Upper lobe of left lung (tissue), 6 donors: ENCODE results near the gene ARL5C. TPM values are rescaled to one million over a fixed set of nuclear protein-coding genes. Genes with fewer than 3 reads are reported as not detected.

Source experiments
- ATAC-seq, 2 donors: fragments of 200-7000 bp; cut with Tn5 transposase; one replicate each; pipeline ENCODE4 v1.9.1; 2022; ENCODE audit warnings: mild to moderate bottlenecking in 2 of 2, moderate library complexity in 2 of 2; ENCODE audit not compliant: low FRiP score in 2 of 2
- DNase-seq, 2 donors: peaks; one replicate each; pipeline ENCODE4 v3.0.0-alpha.2; 2019 to 2020
- H3K27ac ChIP-seq, 4 donors: fragments of 200-600 bp; sonication (generic); one replicate each; pipeline ENCODE4 v1.5.1; 2016 to 2019
- H3K27me3 ChIP-seq, 4 donors: fragments of 200-600 bp; sonication (generic); one replicate each; pipeline ENCODE4 v1.5.1; 2017 to 2019
- H3K36me3 ChIP-seq, 4 donors: fragments of 200-600 bp; sonication (generic); one replicate each; pipeline ENCODE4 v1.5.1; 2016 to 2019
- H3K4me1 ChIP-seq, 4 donors: fragments of 200-600 bp; sonication (generic); one replicate each; pipeline ENCODE4 v1.5.1; 2018 to 2019
- H3K4me3 ChIP-seq, 4 donors: fragments of 200-600 bp; sonication (generic); one replicate each; pipeline ENCODE4 v1.5.1; 2017 to 2019; ENCODE audit warnings: mild to moderate bottlenecking in 2 of 4, moderate library complexity in 1 of 4
- H3K9me3 ChIP-seq, 4 donors: fragments of 200-600 bp; sonication (generic); one replicate each; pipeline ENCODE4 v1.5.1; 2018 to 2019
- EP300 ChIP-seq, 4 donors: sonication (generic); formaldehyde crosslinking; IDR thresholded peaks; one replicate each; pipeline ENCODE4 v1.5.1; 2017; ENCODE audit warnings: antibody characterized with exemption in 4 of 4, control low read depth in 2 of 4
- POLR2A ChIP-seq, 4 donors: fragments of 450-650 bp; IDR thresholded peaks; one replicate each; pipeline ENCODE4 v1.5.1; 2016 to 2017; ENCODE audit warnings: antibody characterized with exemption in 4 of 4, mild to moderate bottlenecking in 2 of 4
- POLR2AphosphoS5 ChIP-seq, 2 donors: sonication (generic); formaldehyde crosslinking; IDR thresholded peaks; one replicate each; pipeline ENCODE4 v1.5.1; 2017; ENCODE audit warnings: antibody characterized with exemption in 2 of 2
- WGBS, 2 donors: methylation state at CpG; one replicate each; pipeline ENCODE4 v1.1.5; 2017 to 2018; 5-methylcytosine and 5-hydroxymethylcytosine counted together
- total RNA-seq, 6 donors: library from RNA; depleted of rRNA in 4 of 6; stranded (reverse); fragments of >200 nt in 4 of 6; gene quantifications; one replicate each; pipeline versions ENCODE4 v1.1.0 to v1.2.1, GENCODE V29; 2016 to 2021
- TF ChIP-seq, protein P1 (sequence below), 6 experiments: fragments of 450-650 bp in 4 of 6; fragments of 200-600 bp in 2 of 6; sonication (generic) in 2 of 6; IDR thresholded peaks; one replicate each; pipeline ENCODE4 v1.5.1; 2016 to 2019; ENCODE audit warnings: antibody characterized with exemption in 6 of 6
- donor health status: DM: no; HTN: no; CAD: no; lungs with moderate emphysema.
- donor health status: DM: no; HTN: yes; CAD: no; lungs with severe emphysema.

ARL5C gene
- total RNA-seq, 6 donors from 2014 or later, result 0.39 TPM; not detected in 5

DNA sequence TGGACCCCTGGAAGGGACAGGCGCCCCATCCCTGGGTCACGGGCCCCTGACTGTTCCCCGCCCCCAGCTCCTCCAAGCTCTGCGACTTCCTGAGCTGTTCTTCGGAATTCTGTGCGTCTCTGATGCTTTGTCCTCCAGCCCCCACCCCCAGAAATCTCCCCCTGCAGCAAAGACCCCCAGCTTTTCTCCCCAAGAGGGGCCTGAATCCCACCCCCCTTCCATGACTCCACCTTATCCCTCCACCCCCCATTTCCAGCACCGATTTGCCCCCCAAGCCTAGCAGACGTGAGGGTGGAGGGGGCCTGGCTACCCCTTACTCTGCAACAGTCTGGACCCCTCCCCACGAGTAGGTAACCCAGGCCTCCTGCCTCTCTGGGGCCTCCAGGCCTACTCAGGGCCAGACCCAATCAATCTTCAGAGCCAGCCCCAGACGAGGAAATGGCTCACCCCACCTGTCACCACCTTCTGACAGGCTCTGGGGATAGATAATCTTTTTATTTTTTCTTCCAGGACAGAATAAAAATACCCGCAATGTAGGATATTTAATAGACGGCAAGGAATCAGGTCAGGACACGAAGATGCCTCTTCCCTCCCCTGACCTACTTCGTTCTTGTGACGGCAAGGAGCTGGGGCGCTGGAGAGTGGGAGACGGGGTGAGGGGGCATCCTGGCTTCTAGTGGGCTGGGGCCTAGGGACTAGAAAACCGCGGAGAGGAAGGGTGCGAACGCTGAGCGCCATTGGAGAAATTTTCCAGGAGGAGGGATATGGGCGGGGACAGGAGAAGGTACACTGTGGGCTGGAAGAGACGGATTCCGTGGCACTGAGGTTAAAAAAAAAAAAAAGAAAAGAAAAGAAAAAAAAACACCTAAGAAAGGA, 13.8 kb downstream of the ARL5C start:
- Histone ChIP-seq H3K4me1 (peaks cover 16 to 35% (median 25%) of the 10 kb centered on the region in 4 donors), H3K27me3 (peaks cover 0 to 16% (median 8%) of the 10 kb centered on the region in 4 donors), H3K27ac (peak overlapping the region; percentile 81 to 98 (median 90)), H3K36me3 (no peaks in the 10 kb centered on the region), H3K4me3 (peak overlapping the region in 3 of 4 donors; percentile 63 to 85 (median 83)), H3K9me3 (no peaks in the 10 kb centered on the region)
- no peak for DNase-seq
- WGBS, 2 donors, result 12 to 15% methylated on average over 21 to 24 of the region's 25 CpGs
- TF ChIP-seq POLR2A (IDR thresholded peaks at IDR 0.05), result no peak
- TF ChIP-seq POLR2AphosphoS5 (IDR thresholded peaks at IDR 0.05), result no peak
- TF ChIP-seq EP300 (IDR thresholded peaks at IDR 0.05), result no peak
- TF ChIP-seq, protein P1, sequence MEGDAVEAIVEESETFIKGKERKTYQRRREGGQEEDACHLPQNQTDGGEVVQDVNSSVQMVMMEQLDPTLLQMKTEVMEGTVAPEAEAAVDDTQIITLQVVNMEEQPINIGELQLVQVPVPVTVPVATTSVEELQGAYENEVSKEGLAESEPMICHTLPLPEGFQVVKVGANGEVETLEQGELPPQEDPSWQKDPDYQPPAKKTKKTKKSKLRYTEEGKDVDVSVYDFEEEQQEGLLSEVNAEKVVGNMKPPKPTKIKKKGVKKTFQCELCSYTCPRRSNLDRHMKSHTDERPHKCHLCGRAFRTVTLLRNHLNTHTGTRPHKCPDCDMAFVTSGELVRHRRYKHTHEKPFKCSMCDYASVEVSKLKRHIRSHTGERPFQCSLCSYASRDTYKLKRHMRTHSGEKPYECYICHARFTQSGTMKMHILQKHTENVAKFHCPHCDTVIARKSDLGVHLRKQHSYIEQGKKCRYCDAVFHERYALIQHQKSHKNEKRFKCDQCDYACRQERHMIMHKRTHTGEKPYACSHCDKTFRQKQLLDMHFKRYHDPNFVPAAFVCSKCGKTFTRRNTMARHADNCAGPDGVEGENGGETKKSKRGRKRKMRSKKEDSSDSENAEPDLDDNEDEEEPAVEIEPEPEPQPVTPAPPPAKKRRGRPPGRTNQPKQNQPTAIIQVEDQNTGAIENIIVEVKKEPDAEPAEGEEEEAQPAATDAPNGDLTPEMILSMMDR (IDR thresholded peaks at IDR 0.05), result no peak
- peak in 1 of 2 donors; percentile 1 for ATAC-seq

DNA sequence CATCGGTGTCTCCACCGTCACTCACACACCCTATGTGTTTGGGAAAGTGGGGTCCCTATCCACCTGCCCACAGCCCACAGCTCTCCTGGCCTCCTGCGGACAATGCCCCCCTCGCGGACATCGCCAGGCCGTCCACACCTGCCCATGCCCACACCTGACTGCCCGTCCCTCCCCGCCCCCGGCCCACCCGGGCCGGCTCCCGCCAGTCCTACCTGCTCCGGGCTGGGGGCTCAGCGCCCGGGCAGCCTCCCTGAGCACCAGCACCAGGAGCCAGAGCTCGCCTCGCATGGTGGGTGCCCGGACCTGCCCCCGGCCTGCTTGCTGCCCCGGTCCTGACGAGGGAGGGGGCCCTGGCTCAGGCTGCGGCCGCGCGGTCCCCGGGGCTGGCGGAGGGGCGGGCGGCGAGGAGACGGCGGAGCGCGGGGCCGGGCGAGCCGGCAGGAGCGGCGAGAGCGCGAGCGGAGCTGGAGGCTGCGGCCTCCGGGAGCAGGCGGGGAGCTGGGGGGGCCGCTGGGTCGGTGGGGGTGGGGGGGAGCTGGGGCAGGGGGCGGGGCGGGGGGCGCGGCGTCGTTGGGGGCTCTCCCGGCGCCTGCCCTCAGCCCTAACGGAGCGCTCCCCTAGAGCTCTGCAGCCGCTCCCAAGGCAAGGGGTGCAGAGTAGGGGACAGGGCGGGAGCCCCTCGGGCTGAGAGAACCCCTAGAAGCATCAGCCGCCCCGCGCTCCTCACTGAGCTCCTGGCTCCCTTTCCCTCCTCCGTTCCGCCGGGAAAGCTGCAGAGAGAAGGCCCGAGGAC, 14.6 kb downstream of the ARL5C start, which contains the start of gene PLXDC1:
TSS of gene PLXDC1 (minus strand) at position 488 of the 793 bp plus-strand sequence. CDS start at position 288, 200 bp downstream.
- H3K4me3 ChIP-seq, result peak within 1 kb of the TSS; percentile 16 to 85 (median 73)
- 1 to 6% methylated on average over 13 to 25 of the region's 68 CpGs for WGBS, 2 donors
- H3K9me3 ChIP-seq, result no peaks in the 10 kb centered on the region
- H3K27ac ChIP-seq, result peak within 1 kb of the TSS; percentile 81 to 98 (median 90)
- DNase-seq (peak in 1 of 2 donors; percentile 87), ATAC-seq (no peak)
- H3K36me3 ChIP-seq, result no peaks in the 10 kb centered on the region
- H3K27me3 ChIP-seq, result peaks cover 0 to 16% (median 8%) of the 10 kb centered on the region in 4 donors
- H3K4me1 ChIP-seq, result peaks cover 16 to 35% (median 25%) of the 10 kb centered on the region in 4 donors
- TF ChIP-seq, protein P1 (IDR thresholded peaks at IDR 0.05), result no peak
- TF ChIP-seq EP300 (IDR thresholded peaks at IDR 0.05), result no peak
- no peak for TF ChIP-seq POLR2A (IDR thresholded peaks at IDR 0.05)
- no peak for TF ChIP-seq POLR2AphosphoS5 (IDR thresholded peaks at IDR 0.05)

DNA sequence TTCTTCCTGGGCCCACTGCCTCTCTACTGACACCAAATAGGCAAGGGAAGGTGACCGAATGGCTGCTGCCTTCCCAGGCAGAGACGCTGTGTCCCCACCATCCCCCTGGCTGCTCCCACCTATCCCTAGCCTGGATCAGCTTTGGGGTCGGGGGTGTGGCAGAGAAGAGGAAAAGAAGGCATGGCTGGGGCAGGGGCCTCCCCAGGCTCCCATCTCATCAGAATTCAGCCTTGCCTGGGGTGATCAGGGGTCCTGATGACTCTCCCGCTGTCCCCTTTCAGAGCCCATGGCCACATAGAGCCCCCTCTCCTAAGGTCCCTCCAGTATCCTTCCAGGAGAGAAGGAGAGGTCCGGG, 15.2 kb downstream of the ARL5C start:
- ATAC-seq (no peak), DNase-seq (no peak)
- H3K36me3 ChIP-seq, result no peaks in the 10 kb centered on the region
- H3K9me3 ChIP-seq, result no peaks in the 10 kb centered on the region
- peaks cover 16 to 35% (median 25%) of the 10 kb centered on the region in 4 donors for H3K4me1 ChIP-seq
- TF ChIP-seq POLR2A (IDR thresholded peaks at IDR 0.05), result no peak
- TF ChIP-seq, protein P1 (IDR thresholded peaks at IDR 0.05), result no peak
- TF ChIP-seq EP300 (IDR thresholded peaks at IDR 0.05), result no peak
- TF ChIP-seq POLR2AphosphoS5 (IDR thresholded peaks at IDR 0.05), result no peak
- H3K4me3 ChIP-seq, result peak overlapping the region in 3 of 4 donors; percentile 63 to 85 (median 83)
- 31 to 60% methylated on average over 4 to 5 of the region's 5 CpGs for WGBS, 2 donors
- peaks cover 0 to 16% (median 8%) of the 10 kb centered on the region in 4 donors for H3K27me3 ChIP-seq
- peak overlapping the region in 1 of 4 donors; percentile 46 for H3K27ac ChIP-seq

DNA sequence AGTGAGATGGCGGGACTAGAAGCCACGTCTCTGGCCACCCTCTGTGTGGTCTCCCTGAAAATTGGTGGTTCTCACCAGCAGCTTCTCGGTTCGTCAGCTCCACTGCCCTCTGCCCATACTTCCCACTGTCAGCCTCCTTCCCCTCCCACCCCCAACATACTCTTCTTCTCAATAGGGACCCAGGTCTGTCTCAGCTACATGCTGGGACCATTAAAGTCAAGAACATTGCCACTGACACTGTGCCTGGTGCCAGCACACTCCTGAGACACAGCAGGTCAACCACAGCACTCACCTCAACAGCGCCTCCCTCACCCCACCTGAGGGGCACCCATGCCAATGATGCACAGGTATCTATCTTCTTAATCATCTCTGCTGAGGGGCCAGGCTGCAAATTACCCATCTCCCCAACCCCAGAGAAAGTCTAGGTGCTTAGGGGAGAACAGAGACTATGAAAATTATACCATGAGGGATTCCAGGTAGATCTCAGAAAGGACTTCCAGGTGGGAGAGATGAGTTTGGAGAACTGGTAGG, 15.8 kb downstream of the ARL5C start:
- Histone ChIP-seq H3K4me1 (peaks cover 16 to 35% (median 25%) of the 10 kb centered on the region in 4 donors), H3K4me3 (no peak overlapping the region), H3K27me3 (peaks cover 0 to 16% (median 8%) of the 10 kb centered on the region in 4 donors), H3K36me3 (no peaks in the 10 kb centered on the region), H3K9me3 (no peaks in the 10 kb centered on the region), H3K27ac (no peak overlapping the region)
- DNase-seq, result no peak
- TF ChIP-seq, protein P1 (IDR thresholded peaks at IDR 0.05), result no peak
- TF ChIP-seq POLR2A (IDR thresholded peaks at IDR 0.05) (no peak), POLR2AphosphoS5 (IDR thresholded peaks at IDR 0.05) (no peak), EP300 (IDR thresholded peaks at IDR 0.05) (no peak)
- ATAC-seq, result no peak
- WGBS, 2 donors, result 76 to 82% methylated on average over 5 of the region's 5 CpGs
